Muscle layer of colon (tissue), 2 donors: ENCODE results near the gene PPP2R3C.
"Not testable (repeated sequence)": the region's sequence is repeated elsewhere in the genome, so short reads cannot be mapped to it uniquely, and the experiment has no call there.

ENCODE experiments used
- H3K27ac ChIP-seq: one replicate; pipeline ENCODE4 v1.7.0; 2013; ENCODE audit warnings: low read depth, mild to moderate bottlenecking, low read length, moderate library complexity
- H3K27me3 ChIP-seq, 2 donors: one replicate each; pipeline ENCODE4 v1.7.0; 2013; ENCODE audit warnings: low read length in 2 of 2, mild to moderate bottlenecking in 2 of 2; ENCODE audit not compliant: insufficient read depth in 2 of 2, control insufficient read depth in 1 of 2
- H3K36me3 ChIP-seq: one replicate; pipeline ENCODE4 v1.7.0; 2013; ENCODE audit warnings: mild to moderate bottlenecking, low read length; ENCODE audit not compliant: insufficient read depth
- H3K4me1 ChIP-seq: one replicate; pipeline ENCODE4 v1.7.0; 2013; ENCODE audit warnings: mild to moderate bottlenecking, low read length; ENCODE audit not compliant: insufficient read depth
- H3K4me3 ChIP-seq, 2 donors: one replicate each; pipeline ENCODE4 v1.7.0; 2013; ENCODE audit warnings: low read length in 2 of 2, low read depth in 1 of 2, mild to moderate bottlenecking in 1 of 2, moderate library complexity in 1 of 2
- H3K9ac ChIP-seq: one replicate; pipeline ENCODE4 v1.7.0; 2013; ENCODE audit warnings: low read length
- H3K9me3 ChIP-seq: one replicate; pipeline ENCODE4 v1.7.0; 2013; ENCODE audit warnings: mild to moderate bottlenecking, low read length
- donor health status: abdominal sarcoma.
- donor health status: Adenocarcinoma of cecum.

Gene PPP2R3C

GRCh38 chr14:35083530-35084150 lies 38.1 kb downstream of the PPP2R3C start:
- no peaks in the 10 kb centered on the region for H3K27me3 ChIP-seq
- no peaks in the 10 kb centered on the region for H3K4me1 ChIP-seq
- H3K9me3 ChIP-seq, result no peaks in the 10 kb centered on the region
- H3K36me3 ChIP-seq, result peaks cover 41% of the 10 kb centered on the region
- no peak overlapping the region for H3K27ac ChIP-seq
- no peak overlapping the region for H3K9ac ChIP-seq
- no peak overlapping the region for H3K4me3 ChIP-seq

GRCh38 chr14:35079742-35080141 lies 42.0 kb downstream of the PPP2R3C start:
- Histone ChIP-seq H3K36me3 (peaks cover 48% of the 10 kb centered on the region), H3K9me3 (no peaks in the 10 kb centered on the region), H3K4me1 (no peaks in the 10 kb centered on the region), H3K4me3 (no peak overlapping the region), H3K27ac (no peak overlapping the region), H3K9ac (no peak overlapping the region), H3K27me3 (no peaks in the 10 kb centered on the region)

- Histone ChIP-seq H3K27ac (no peak overlapping the region), H3K9ac (no peak overlapping the region), H3K9me3 (no peaks in the 10 kb centered on the region), H3K27me3 (no peaks in the 10 kb centered on the region), H3K4me3 (no peak overlapping the region), H3K4me1 (no peaks in the 10 kb centered on the region), H3K36me3 (peaks cover 45% of the 10 kb centered on the region)
Measured at GRCh38 chr14:35078082-35078481, 43.7 kb downstream of the PPP2R3C start.

- Histone ChIP-seq H3K27ac (no peak overlapping the region), H3K36me3 (peaks cover 29% of the 10 kb centered on the region), H3K4me3 (no peak overlapping the region), H3K9me3 (no peaks in the 10 kb centered on the region), H3K9ac (no peak overlapping the region), H3K27me3 (no peaks in the 10 kb centered on the region), H3K4me1 (no peaks in the 10 kb centered on the region)
Measured at GRCh38 chr14:35073486-35073885, 48.3 kb downstream of the PPP2R3C start.

DNA sequence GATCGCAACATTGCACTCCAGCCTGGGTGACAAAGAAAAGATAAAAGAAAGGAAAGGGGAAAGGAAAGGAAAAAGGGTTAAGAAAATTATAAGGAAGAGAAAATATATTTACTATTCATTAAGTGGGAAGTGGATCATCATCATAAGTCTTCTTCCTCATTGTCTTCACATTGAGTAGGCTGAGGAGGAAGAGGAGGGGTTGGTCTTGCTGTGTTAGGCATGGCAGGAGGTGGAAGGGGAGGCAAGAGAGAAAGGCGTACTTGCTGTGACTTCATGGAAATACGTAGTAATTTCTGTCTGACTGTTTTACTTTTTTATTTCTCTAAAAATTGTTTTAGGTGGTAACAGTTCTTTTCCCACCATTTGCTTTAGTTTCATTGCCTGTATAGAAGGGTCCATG lies 49.6 kb downstream of the PPP2R3C start:
- no peaks in the 10 kb centered on the region for H3K9me3 ChIP-seq
- H3K36me3 ChIP-seq, result peaks cover 31% of the 10 kb centered on the region
- H3K9ac ChIP-seq, result no peak overlapping the region
- no peak overlapping the region for H3K27ac ChIP-seq
- H3K4me1 ChIP-seq, result no peaks in the 10 kb centered on the region
- H3K4me3 ChIP-seq, result no peak overlapping the region
- no peaks in the 10 kb centered on the region for H3K27me3 ChIP-seq

DNA sequence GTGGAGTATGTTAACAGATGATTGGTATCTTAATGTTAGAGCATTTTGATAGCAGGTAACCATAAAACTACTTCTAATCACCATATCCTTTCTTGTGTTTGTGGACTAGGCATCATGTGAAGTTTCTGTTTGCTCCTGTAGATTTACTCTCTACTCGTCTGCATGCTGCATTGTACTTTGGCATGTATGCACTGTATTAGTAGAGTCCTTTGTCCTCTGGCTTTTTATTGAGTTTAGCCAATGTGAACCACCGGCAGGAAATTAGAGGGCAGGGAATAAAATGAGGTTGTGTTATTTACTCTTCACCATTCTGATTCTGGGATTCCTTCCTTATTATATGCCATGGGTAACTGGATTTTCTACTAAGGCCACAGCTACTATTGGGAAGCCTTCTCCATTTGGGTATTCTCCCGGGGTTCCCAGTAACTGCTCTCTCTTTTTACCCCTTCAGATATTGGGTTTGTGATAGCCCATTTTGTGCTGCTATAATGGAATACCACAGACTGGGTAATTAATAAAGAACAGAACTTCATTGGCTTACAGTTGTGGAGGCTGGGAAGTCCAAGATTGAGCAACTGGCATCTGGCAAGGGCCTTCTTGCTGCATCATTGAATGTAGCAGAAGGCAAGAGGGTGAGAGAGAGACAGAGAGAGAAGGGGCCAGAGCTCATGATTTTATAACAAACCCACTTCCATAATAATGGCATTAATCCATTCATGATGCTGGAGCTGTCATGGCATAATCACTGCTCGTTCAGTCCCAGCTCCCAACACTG lies 53.4 kb downstream of the PPP2R3C start:
- H3K9me3 ChIP-seq, result no peaks in the 10 kb centered on the region
- H3K27me3 ChIP-seq, result no peaks in the 10 kb centered on the region
- H3K4me1 ChIP-seq, result no peaks in the 10 kb centered on the region
- no peak overlapping the region for H3K4me3 ChIP-seq
- H3K36me3 ChIP-seq, result peaks cover 22% of the 10 kb centered on the region
- no peak overlapping the region for H3K9ac ChIP-seq
- H3K27ac ChIP-seq, result no peak overlapping the region

- H3K4me1 ChIP-seq, H3K27ac ChIP-seq, H3K4me3 ChIP-seq, H3K9me3 ChIP-seq, H3K27me3 ChIP-seq, H3K9ac ChIP-seq: not testable (repeated sequence)
- peaks cover 13% of the 10 kb centered on the region for H3K36me3 ChIP-seq
Measured at GRCh38 chr14:35065731-35066130, 56.1 kb downstream of the PPP2R3C start.

- H3K9ac ChIP-seq, H3K27me3 ChIP-seq, H3K9me3 ChIP-seq, H3K4me1 ChIP-seq, H3K36me3 ChIP-seq, H3K27ac ChIP-seq, H3K4me3 ChIP-seq: not testable (repeated sequence)
Measured at GRCh38 chr14:35061113-35061791, 60.5 kb downstream of the PPP2R3C start.

DNA sequence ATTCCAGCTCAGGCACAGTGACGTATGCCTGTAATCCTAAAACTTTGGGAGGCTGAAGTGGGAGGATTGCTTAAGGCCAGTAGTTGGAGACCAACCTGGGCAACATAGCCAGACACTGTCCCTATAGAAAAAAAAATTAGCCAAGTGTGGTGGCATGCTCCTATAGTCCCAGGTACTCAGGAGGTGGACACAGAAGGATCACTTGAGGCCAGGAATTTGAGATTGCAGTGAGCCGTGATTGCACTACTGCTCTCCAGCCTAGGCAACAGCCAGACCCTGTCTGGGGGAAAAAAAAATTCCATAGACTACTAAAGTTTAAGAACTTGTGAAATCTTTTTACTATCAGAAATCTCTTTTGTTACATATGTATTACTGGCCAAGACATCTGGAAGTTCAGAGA lies 69.2 kb downstream of the PPP2R3C start:
- H3K27ac ChIP-seq, result no peak overlapping the region
- no peaks in the 10 kb centered on the region for H3K27me3 ChIP-seq
- H3K9ac ChIP-seq, result no peak overlapping the region
- H3K9me3 ChIP-seq, result no peaks in the 10 kb centered on the region
- no peak overlapping the region for H3K4me3 ChIP-seq
- H3K4me1 ChIP-seq, result peaks cover 5% of the 10 kb centered on the region
- no peaks in the 10 kb centered on the region for H3K36me3 ChIP-seq

DNA sequence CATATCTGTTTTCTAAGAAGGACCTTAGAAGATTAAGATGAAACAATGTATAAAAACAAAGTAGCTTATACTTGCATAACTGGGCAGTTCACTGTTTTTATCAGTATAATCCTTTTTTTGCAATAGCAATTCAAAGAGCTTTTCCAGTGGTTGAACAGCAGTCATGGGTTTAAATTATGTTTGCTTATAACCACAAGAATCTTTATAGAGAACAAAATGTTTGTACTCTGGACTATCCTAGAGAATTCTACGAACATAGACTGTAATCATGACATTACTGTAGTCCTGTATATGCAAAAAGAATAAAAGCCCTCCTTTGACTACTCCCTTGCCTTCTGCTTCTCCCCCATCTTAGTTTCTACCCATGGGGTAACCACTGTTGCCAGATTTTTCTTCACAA lies 70.0 kb downstream of the PPP2R3C start:
- Histone ChIP-seq H3K27ac (no peak overlapping the region), H3K4me3 (no peak overlapping the region), H3K9me3 (no peaks in the 10 kb centered on the region), H3K36me3 (no peaks in the 10 kb centered on the region), H3K9ac (no peak overlapping the region), H3K4me1 (peaks cover 11% of the 10 kb centered on the region), H3K27me3 (no peaks in the 10 kb centered on the region)

DNA sequence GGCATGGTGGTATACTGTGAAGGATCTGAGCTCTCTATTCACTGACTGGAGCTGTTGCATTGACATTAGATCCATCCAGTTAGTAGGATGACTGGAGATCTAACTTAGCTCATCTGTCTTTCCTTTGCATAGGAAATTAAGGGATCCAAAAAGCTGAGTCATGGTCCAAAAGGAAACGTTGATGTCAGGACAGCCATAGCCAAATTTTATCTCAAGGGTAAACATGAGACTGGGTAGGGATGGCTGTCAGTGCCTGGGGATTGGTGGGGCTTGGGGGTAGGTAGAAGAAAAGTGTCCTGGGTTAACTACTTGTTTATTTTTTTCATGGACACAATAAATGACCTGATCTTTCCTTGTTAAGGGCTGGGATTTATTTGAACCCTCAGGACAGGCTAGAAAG lies 71.1 kb downstream of the PPP2R3C start:
- Histone ChIP-seq H3K4me3 (no peak overlapping the region), H3K27ac (no peak overlapping the region), H3K9me3 (no peaks in the 10 kb centered on the region), H3K4me1 (peaks cover 12% of the 10 kb centered on the region), H3K9ac (no peak overlapping the region), H3K36me3 (no peaks in the 10 kb centered on the region), H3K27me3 (no peaks in the 10 kb centered on the region)
